ENCODE data around the gene PTPRN2.

DNA sequence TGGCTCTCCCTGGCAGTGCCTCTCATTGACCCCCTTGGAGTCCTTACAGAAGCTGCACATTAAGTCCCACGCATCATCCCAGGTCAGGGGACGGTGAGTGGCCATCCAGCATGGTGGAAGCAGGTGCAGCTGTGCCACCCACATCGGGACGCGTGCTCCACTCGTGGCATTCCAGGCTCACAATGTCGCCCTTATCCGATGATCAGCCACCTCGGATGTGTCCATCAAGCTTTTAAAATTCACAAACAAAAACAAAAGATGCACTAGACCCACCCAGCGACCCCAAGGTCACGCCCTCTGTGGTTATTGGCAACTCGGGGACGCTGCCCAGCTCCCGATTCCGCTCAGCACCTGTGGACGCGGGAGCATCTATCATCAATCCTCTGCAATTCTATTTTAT lies 530.9 kb downstream of the PTPRN2 start:
- TF ChIP-seq, protein P1, sequence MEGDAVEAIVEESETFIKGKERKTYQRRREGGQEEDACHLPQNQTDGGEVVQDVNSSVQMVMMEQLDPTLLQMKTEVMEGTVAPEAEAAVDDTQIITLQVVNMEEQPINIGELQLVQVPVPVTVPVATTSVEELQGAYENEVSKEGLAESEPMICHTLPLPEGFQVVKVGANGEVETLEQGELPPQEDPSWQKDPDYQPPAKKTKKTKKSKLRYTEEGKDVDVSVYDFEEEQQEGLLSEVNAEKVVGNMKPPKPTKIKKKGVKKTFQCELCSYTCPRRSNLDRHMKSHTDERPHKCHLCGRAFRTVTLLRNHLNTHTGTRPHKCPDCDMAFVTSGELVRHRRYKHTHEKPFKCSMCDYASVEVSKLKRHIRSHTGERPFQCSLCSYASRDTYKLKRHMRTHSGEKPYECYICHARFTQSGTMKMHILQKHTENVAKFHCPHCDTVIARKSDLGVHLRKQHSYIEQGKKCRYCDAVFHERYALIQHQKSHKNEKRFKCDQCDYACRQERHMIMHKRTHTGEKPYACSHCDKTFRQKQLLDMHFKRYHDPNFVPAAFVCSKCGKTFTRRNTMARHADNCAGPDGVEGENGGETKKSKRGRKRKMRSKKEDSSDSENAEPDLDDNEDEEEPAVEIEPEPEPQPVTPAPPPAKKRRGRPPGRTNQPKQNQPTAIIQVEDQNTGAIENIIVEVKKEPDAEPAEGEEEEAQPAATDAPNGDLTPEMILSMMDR (IDR thresholded peaks at IDR 0.05): no peak
- TF ChIP-seq ZFX (IDR thresholded peaks at IDR 0.05; ENCODE audit: borderline replicate concordance): no peak
